ENCODE measurements around the gene BCO2.
A peak's percentile ranks its signal among the peaks of the same experiment; 100 is the strongest.

BCO2 gene

DNA sequence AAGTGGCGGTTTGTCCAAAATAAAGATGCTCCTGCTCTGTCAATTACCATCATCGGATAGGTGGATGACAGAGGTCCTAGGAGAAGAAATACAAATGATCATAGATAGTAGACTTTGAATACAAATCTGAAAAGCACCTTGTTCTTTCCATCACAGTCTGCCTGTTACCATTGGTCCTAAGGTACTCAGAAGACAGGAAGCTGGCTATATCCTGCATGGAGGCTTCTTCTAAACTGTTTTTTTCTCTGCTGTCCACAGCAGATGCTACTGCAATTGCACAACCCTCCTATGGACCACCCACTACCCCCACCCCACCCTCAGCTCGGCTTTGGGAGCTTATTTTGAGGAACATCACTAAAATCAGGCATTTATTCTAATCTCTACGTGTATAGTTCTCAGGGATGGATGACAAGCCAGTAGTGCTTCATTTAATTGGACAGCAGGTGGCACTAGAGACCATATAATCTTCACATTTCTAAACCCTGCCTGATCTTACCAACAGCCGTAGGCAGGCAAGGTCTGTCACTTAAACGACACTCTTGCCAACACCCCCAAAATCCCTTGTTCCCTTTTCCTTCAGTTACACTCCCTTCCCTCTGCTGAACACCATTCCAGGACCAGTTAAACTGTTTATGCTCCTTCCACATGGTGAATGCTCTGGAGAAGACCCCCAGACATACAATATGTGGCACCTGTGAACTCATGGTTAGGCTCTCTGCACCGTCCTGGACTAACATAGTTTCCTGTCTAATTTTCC, 44.3 kb downstream of the BCO2 start:
- DNase-seq = no peak

DNA sequence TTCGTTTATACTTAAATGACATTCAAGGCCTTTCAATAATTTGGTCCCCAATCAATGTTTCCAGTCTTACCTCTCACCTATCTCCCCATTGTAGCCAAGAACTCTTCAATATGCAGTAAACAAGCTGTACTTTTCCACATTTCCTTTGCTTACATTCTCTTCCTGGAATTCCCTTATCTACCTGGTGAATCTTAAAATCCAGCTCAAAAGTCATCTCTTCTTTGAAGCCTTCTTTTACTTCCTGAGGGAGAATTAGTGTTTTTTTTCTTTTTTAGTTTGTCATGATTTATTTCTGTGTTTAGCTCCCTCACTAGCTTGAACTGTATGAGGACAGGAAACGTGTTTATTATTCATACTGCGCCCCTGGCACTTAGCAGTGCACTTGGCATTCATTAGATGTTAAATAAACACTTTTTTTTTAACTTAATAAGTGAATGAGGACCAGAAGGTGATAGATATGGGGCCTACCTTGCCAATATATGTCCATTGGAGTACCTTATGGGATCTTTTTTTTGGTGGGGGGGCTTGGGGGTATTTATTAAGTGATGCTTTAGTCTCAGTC, 46.0 kb downstream of the BCO2 start:
- DNase-seq = no peak

DNA sequence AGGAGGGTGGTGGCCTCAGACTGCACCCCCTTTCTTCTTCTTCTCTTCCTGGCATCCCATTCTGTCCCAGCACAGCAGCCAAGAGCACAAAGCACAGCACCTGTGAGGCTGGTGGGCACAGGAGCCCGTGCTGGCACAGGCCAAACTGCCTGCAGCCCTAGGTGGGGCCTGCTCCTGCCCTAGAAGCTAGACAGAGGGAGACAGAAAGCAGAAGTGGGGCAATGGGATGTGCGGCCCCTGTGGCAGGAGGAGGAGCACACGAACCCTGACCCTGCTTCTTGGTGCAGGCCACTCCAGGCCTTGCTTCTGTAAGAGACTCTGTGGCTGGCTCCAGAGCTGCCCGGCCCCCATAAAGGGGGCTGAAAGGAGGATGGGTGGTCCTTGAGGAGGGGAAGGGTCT, 47.0 kb downstream of the BCO2 start:
- DNase-seq = no peak

DNA sequence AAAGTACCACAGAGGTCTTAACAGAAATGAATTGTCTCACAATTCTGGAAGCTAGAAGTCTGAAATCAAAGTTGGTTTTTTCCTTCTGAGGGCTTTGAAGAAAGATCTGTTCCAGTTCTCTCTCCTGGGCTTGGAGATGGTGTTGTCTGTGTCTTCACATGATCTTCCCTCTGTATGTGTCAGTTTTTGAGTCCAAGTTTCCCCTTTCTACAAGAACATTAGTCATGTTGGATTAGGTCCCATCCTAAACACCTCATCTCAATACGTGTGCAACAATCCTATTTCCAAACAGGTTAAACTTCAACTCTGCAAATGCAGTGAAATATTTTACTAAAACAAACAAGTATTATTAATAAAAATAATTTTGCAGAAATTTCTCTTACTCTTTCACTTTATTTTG, 47.8 kb downstream of the BCO2 start:
- no peak for DNase-seq

DNA sequence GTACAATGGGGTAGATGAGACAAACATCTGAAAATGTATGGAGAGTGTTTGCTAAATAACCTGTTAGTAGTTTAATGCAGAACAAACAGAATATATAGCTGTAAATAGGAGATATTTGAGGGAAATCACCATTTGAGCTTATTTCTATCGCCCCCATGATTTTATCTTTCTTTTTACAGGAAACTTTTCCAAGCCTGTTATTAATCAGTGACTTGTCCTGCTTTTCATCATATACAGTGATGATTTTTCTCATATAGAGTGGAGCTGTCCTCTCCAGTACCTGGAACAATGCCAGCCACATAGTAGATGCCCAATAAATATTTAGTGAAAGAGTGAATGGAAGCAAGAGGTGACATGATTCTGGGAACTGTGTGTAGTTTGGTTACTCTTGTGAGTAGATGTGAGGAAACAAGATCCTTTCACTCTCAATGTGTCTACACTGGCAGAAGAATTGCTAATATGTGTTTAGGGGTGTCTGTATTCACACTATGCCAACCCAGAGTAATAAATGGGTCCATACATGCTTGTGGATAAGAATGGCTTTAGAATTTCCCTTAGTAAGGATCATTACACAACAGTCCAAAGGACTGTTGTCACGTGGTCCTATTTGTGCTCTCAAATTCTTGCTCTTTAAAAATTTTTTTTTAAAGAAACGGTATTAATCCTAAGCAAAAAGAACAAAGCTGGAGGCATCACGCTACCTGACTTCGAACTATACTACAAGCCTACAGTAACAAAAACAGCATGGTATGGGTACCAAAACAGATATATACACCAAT, 48.6 kb downstream of the BCO2 start:
- no peak for DNase-seq

DNA sequence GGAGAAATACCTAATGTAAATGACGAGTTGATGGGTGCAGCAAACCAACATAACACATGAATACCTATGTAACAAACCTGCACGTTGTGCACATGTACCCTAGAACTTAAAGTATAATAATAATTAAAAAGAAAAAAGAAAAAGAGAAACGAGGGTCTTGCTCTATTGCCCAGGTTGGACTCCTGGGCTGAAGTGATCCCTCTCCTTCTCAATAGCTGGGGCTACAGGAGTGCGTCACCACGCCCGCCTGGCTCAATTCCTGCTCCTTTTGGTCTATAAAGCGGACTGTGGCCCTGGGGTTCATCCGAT, 50.4 kb downstream of the BCO2 start:
- DNase-seq = no peak

DNA sequence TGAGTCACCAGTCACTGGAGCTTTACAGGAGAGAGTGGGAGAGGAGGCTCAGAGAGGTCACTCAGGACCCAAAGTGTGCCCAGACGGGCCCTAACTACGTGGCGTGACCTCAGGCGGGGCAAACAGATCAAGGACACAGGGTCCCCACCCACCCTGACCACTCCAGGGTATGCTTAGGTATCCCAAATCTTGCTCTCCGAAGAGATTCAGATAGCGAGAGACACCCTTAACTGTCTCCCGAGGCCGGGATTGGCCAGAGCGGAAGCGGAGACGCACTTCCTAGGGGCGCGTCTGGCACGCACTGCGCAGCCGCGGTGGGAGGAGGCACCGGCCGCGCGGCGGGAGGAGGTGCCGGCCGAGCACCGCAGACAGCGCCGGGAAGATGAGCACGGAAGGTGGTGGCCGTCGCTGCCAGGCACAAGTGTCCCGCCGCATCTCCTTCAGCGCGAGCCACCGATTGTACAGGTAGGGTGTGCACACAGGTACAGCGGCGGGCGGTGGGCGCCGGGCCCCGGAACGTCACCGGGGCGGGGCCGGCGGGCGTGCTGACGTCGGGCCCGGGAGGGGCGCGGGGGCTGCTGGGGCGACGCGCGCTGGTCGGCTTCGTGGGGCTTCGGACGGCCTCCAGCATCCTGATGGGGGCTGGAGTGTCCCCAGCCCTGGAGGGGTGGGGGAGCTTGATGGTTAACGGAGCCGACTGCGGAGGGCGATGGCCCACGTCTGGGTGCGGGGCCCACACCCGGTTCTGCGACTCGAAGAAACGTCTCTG, 50.9 kb downstream of the BCO2 start, which contains the start of gene PTS:
Gene PTS, plus strand, starts transcription at position 367 of the 769 bp plus-strand sequence. Its CDS starts 16 bp downstream, at position 383.
- DNase-seq = peak; percentile 69

DNA sequence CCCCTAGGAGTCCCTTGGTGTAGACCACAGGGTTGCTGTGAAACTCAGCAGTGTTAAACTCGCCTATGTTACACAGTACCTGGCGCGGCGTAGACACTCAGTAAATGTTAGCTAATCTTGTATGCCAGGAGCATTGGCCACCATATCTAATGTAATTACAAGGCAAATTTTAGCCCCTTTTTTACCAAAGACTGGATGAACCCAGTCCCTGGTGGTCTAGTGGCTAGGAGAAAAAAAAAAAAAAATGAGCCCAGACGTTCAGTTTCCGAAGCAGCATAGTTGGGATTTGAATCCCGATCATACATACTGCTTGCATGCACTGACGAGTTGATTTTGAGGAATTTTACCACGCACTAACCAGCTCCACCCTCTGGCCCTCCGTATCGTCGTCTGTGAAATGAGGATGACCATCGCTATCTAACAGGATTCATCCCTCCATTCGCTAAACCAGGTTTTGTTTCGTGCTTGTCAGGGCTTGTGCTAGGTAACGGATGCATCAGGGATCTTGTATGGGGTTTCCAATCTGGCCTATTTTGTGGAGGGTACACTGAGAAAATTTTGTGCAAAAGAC, 51.6 kb downstream of the BCO2 start:
- no peak for DNase-seq

DNA sequence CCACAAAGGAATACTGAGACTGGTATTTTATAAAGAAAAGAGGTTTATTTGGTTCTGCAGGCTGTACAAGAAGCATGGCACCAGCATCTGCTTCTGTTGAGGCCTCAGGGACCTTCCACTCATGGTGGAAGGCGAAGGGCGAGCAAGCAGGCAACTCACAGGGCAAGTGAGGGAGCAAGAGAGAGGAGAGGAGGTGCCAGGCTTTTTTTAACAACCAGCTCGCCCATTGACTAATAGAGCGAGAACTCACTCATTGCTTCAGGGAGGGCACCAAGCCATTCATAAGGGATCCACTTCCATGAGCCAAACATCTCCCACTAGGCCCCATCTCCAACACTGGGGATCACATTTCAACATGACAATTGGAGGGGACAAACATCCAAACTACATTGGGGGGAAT, 52.2 kb downstream of the BCO2 start:
- DNase-seq = no peak

DNA sequence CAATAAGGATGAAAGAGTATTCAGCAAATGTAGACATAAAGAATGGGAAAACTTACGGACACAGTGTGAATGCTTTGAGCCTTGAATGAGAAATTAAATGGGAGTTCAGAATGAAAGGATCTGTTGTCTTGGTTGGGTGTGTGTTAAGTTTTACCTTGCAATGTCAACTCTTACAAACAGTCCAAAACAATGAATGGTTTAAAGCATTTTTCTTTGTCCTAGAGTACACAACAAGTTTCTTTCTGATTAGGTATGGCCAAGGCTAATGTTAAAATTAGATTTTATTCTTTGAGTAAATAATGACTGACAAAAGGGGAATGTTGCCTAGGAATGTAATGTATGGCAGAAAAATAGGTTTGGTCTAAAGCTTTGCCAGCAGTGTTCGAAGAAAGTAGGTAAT, 53.4 kb downstream of the BCO2 start:
- DNase-seq = no peak

DNA sequence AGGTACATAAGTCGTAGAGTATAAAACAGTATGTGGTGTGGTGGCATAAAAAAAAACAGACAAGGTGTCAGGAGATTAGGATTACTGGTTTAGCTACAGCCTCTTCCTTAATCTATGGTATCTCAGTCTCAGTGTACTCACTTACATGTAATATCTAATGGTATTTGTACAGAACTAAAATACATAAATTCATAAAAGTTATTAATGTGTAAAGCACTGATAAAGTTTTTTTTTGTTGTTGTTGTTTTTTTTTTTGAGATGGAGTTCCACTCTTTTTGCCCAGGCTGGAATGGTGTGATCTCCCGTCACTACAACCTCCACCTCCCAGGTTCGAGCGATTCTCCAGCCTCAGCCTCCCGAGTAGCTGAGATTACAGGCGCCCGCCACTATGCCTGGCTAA, 53.8 kb downstream of the BCO2 start:
- DNase-seq = no peak

DNA sequence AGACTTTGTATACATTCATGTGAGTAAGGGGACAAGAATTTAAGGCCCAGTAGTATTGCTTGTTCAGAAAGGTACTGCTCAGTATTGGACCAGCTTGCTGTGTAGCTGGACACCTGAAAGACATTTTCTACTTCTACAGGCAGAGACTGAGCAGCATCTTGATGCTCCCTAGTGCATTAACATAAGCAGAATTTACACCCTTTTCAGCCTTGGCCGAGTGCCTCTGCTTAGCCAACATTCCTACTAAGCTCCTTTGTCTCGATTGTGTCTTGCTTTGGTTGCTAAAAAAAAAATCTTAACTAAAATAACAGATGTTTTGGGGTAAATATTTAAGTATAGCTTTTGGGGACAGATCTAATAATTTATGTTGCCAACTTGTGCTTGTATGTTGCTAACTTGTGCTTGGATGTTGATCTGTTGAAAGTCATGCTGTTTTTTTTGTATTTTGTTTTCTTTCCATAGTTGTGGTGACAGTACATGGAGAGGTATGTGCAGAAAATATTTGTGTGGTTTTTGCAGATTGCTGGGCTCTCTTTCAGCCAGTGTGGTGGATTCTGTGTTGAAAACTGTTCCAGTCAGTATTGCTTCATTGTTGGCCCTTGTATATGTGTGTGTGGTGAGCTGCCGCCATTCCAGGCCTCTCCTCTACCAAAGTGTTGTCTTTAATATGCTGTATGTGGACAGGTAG, 54.6 kb downstream of the BCO2 start:
- no peak for DNase-seq

DNA sequence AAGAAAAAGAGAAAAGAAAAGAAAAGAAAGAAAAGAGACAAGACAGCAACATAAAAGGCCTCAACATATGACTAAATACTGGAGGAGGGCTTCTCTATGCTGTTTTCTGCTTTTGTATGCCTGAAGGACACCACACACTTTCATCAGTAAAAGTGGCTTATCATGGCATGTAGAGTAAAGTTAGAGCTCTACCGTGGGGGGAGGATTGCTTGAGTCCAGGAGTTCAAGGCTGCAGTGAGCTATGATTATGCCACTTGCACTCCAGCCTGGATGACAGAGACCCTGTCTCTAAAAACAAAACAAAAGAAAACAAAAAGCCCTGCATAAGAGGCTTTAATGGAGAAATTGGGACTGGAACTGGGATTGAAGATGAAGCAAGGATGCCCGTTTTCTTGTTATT, 56.6 kb downstream of the BCO2 start:
- no peak for DNase-seq

DNA sequence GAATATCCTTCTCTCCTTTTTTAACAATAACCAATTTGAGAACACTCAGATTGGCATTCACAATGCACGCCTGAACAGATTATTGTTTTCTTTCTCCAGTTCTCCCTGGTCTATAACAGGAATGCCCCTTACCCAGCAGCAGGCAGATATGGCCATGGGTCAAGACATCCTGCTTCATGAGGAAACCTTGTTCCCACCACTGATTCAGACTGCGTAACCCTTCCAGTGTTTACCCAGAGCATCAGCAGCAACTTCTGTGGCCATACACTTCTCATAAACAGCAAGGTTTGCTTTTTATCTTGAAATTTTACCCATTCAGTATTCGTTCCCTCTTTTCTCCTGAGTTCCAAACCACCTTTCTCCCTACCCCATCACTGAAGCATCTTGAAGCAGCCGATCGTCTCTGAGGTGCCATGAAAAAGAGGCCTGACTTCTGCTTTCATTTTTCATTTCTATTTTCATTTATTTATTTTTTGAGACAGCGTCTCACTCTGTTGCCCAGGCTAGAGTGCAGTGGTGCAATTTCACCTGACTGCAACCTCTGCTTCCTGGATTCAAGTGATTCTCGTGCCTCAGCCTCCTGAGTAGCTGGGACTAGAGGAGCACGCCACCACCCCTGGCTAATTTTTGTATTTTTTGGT, 60.6 kb downstream of the BCO2 start:
- no peak for DNase-seq

DNA sequence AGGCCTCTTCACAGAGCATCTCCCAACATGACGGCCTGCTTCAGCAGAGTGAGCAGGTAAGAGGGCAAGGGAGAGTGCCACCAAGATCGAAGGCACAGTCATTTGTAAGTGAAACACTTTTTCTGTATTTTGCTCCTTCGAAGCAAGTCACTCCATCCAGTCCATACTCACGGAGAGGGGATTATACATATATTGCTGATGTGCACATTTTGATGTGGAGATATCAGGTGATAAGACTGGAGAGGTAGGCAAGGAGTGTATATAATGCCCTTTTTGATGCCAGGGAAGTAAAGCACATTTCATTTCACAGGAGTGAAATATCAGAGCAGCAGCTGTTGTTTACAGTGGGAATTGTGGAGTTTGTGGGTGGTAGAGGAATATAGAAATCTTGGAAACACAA, 62.1 kb downstream of the BCO2 start:
- no peak for DNase-seq

DNA sequence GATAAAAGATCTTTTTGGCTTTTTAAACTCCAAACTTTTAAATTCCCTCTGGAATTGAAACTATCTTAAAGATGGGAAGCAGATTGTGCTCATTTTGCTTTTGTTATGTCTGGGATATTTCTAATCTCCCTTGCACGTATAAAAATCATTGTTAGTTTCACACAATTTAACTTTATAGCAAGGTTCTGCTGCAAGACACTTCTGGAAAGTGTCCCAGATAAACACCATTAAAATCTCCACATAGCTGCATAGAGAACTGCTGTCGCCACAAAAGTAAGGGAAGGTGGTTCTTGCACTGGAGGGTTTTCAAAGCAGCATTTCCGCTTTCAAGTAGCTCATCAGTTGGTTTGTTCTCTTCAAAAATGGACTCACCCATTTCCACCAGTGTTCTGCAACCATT, 62.7 kb downstream of the BCO2 start:
- DNase-seq = no peak

DNA sequence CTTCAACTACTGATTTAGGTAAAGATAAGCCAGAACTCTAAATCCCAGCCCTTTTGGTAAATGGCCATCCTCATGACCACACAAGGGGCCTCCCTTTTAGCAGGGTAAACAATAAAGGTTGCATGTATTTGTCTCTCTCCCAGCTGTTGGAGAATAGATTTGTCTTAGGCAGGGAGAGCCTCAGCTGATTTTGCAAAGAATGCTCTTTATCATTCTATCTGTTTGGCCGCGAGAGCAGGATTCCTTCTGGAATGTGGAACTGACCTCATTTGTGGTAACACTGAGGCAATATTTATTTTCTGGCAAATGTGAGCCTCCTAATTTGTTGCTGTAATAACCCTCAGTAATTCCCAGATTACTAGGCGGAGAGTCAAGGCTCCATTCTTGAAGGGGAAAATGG, 66.2 kb downstream of the BCO2 start:
- no peak for DNase-seq

DNA sequence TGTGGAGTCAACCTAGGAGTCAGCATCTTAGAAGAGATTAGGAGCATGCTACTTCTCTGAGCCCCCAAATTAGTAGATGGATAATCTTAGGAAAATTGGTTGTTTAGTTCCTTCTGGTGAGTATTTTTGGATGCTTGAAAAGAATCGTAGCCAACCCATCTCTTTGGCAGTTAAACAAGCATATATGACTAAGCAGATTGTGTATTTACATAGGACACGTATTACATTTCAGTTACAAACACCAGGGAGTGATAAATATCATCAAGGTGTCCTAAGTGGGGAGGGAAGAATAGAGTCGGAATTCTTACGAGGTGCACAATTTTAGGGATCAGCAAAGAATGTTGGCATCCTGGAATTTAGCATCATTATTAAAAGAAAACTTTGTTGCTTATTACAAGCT, 71.9 kb downstream of the BCO2 start:
- no peak for DNase-seq

DNA sequence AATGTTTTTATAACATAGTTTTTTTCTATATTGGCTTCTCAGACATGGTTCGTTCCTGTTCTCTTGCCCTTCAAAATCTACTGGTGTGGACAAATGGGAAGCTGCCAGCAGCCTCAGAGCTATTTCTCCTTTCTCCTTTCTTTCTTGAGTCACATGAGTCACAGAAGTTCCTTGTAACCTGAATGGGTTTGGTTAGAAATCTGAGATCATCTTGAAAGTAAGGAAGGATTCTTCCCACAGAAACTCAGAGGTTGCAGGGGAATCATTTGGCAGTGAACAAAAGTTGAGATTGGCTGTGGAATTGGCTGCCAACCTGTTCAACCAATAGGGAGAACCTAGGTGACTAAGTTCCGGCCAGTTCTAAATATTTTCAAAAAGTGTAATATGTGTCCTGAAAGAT, 72.9 kb downstream of the BCO2 start:
- no peak for DNase-seq

DNA sequence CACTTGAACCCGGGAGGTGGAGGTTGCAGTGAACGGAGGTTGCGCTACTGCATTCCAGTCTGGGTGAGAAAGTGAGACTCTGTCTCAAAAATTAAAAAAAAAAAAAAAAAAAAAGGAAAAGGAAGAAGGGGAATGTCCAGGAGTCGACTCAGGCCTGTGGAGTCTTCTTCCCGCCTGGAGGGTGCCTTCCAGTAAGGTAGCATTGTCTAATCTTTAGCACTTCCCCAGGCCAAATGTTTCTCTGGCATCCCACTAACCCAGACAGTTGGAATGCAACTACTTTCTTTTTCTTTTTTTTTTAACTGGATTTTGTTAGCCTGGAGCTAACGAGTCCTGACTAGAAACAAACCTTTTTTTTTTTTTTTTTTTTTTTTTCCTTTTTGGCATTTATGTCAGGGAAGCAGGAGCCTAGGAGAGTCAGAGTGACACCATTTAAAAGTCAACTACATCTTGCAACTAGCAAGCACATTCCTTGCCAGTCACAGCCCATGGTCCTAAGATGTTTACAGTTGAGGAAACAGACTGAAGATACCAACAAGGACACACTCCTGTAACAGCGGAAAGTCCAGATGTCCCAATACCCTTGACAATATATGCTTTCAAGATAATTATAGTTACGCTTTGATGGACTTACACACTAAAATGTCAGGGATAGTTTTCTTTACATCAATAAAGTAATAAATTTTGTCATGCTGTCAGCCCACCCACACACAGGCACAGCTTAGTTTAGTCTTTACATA, 74.7 kb downstream of the BCO2 start:
- DNase-seq = no peak

DNA sequence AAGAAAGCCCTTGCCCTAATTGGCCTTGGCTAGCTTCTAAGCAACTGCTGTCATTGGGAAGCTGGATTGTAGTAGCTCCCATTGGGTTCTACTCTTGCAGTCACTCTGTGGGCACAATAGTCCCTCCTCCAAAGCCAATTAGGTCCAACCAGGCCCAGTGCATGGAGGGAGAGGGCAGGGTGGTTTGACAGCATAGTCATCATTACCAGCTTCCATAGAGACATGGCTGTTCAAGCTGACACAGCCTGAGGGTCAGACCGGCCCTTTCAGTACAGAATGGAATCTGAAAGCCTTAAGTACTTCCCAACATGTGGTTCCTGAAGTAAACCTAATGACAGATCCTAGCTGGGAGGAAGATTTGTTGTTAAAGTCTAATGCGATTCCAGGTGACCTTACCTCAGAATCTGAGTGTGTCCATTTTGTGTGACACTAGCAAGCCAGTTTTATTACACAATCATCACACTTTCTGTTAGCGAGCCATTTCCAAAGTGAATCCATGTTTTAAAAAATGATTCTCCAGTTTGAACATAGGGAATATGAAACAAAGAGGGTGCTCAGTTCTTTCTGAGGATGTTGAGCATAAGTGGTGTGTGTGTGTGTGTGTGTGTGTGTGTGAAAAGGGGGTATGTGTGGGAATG, 78.4 kb downstream of the BCO2 start:
- DNase-seq = no peak
